ENCODE data around the gene DOCK9. TPM values are rescaled to one million over a fixed set of nuclear protein-coding genes. Genes with fewer than 3 reads are reported as not detected.

The DOCK9 gene
- total RNA-seq, 1 experiment from 2014 or later: 4.5 TPM

DNA sequence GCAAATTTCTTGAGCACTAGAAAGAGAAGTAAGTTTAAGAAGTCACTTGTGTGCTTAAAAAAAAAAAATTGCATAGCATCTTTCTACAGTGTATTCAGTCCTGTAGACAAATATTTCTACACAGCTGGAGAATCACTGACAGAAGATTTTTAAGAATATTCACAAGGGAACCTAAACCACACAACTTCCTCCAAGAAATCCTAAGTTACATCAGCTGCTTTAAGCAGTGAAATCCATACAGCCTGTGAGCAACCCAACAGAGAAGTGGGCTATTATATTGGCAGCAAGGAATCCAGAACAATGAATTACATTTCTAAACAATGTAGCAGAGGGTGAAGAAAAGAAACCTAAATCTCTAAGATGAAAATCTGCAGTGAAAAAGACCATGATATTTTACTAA, 1.5 kb downstream of the DOCK9 start:
- H3K36me3 ChIP-seq (ENCODE audit: insufficient read depth, low read length, poor library complexity, severe bottlenecking): no peaks in the 10 kb centered on the region
- no peak for DNase-seq (ENCODE audit: low spot score)
- intact Hi-C loops (cut with micrococcal nuclease; ENCODE audit: unreplicated experiment): no loop called here
- no peak overlapping the region for H3K4me3 ChIP-seq (ENCODE audit: low read depth, low read length, poor library complexity, severe bottlenecking)
- no peaks in the 10 kb centered on the region for H3K27me3 ChIP-seq (replicated peaks; ENCODE audit: insufficient read depth, low read depth, low read length, poor library complexity)
- H3K4me1 ChIP-seq (ENCODE audit: insufficient read depth, low read length, poor library complexity, severe bottlenecking): peaks cover 44% of the 10 kb centered on the region
- H3K27ac ChIP-seq (ENCODE audit: low read depth, low read length, poor library complexity, severe bottlenecking): no peak overlapping the region
- no peaks in the 10 kb centered on the region for H3K9me3 ChIP-seq (ENCODE audit: low read depth, low read length, poor library complexity, severe bottlenecking)
- BruUV-seq (replicated peaks): no TSS peak
- ChIA-PET CTCF (no interaction called here), POLR2A (ENCODE audit: low non-redundant PET) (no interaction called here)
- no peak for TF ChIP-seq EZH2 (IDR thresholded peaks at IDR 0.05; ENCODE audit: borderline replicate concordance, low read depth, low read length, poor library complexity, severe bottlenecking)
- TF ChIP-seq, protein P1, sequence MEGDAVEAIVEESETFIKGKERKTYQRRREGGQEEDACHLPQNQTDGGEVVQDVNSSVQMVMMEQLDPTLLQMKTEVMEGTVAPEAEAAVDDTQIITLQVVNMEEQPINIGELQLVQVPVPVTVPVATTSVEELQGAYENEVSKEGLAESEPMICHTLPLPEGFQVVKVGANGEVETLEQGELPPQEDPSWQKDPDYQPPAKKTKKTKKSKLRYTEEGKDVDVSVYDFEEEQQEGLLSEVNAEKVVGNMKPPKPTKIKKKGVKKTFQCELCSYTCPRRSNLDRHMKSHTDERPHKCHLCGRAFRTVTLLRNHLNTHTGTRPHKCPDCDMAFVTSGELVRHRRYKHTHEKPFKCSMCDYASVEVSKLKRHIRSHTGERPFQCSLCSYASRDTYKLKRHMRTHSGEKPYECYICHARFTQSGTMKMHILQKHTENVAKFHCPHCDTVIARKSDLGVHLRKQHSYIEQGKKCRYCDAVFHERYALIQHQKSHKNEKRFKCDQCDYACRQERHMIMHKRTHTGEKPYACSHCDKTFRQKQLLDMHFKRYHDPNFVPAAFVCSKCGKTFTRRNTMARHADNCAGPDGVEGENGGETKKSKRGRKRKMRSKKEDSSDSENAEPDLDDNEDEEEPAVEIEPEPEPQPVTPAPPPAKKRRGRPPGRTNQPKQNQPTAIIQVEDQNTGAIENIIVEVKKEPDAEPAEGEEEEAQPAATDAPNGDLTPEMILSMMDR (conservative IDR thresholded peaks at IDR 0.05; ENCODE audit: low read depth, low read length): no peak

DNA sequence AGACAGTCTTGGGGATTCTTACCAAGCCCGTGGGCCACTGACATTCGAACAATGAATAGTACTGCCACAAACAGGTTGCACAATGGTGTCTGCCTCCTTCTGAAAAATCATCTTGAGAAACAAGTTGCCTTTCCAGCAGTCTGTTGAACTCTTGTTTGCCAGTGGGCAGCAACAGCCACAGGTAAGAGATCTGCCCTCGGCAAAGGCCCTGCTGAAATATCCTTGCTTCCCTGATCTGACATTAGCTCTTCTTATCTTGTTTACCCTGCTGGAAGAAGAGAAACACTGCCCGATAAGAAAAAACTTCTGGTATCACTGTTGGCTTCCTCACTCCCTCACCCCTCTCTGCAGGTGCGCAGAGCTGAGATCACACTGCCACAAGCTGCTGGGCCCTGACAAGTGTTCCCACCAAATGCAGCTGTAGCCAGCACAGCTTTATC, 2.0 kb downstream of the DOCK9 start:
- BruUV-seq (replicated peaks): no TSS peak
- intact Hi-C loops (cut with micrococcal nuclease; ENCODE audit: unreplicated experiment): no loop called here
- Histone ChIP-seq H3K4me1 (ENCODE audit: insufficient read depth, low read length, poor library complexity, severe bottlenecking) (peaks cover 44% of the 10 kb centered on the region), H3K27ac (ENCODE audit: low read depth, low read length, poor library complexity, severe bottlenecking) (no peak overlapping the region), H3K4me3 (ENCODE audit: low read depth, low read length, poor library complexity, severe bottlenecking) (no peak overlapping the region), H3K27me3 (replicated peaks; ENCODE audit: insufficient read depth, low read depth, low read length, poor library complexity) (no peaks in the 10 kb centered on the region), H3K9me3 (ENCODE audit: low read depth, low read length, poor library complexity, severe bottlenecking) (no peaks in the 10 kb centered on the region), H3K36me3 (ENCODE audit: insufficient read depth, low read length, poor library complexity, severe bottlenecking) (no peaks in the 10 kb centered on the region)
- TF ChIP-seq, protein P1 (conservative IDR thresholded peaks at IDR 0.05; ENCODE audit: low read depth, low read length): no peak
- TF ChIP-seq EZH2 (IDR thresholded peaks at IDR 0.05; ENCODE audit: borderline replicate concordance, low read depth, low read length, poor library complexity, severe bottlenecking): no peak
- CTCF ChIA-PET: no interaction called here
- POLR2A ChIA-PET (ENCODE audit: low non-redundant PET): no interaction called here
- DNase-seq (ENCODE audit: low spot score): no peak

DNA sequence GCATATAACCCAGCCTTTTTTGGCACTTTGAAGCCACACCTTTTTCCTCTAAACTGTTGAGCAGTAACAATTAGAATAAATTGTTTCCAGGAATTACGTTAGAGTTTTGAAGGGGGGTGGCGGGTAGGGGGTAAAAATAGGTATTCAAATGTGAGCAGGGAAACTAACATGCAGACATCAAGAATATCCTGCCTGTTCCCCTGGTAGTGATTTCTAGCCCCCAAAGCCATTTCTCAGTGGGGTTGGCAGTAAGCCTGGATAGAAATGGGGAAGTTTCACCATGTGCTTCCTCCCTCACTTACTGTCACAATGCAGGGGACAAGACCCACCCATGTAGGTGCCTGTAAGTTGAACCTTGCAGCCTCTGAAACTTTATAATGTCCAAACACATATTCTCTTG, 3.8 kb downstream of the DOCK9 start:
- BruUV-seq (replicated peaks): no TSS peak
- Histone ChIP-seq H3K4me1 (ENCODE audit: insufficient read depth, low read length, poor library complexity, severe bottlenecking) (peaks cover 44% of the 10 kb centered on the region), H3K36me3 (ENCODE audit: insufficient read depth, low read length, poor library complexity, severe bottlenecking) (no peaks in the 10 kb centered on the region), H3K9me3 (ENCODE audit: low read depth, low read length, poor library complexity, severe bottlenecking) (no peaks in the 10 kb centered on the region), H3K27me3 (replicated peaks; ENCODE audit: insufficient read depth, low read depth, low read length, poor library complexity) (no peaks in the 10 kb centered on the region), H3K27ac (ENCODE audit: low read depth, low read length, poor library complexity, severe bottlenecking) (no peak overlapping the region), H3K4me3 (ENCODE audit: low read depth, low read length, poor library complexity, severe bottlenecking) (no peak overlapping the region)
- TF ChIP-seq, protein P1 (conservative IDR thresholded peaks at IDR 0.05; ENCODE audit: low read depth, low read length): no peak
- no peak for TF ChIP-seq EZH2 (IDR thresholded peaks at IDR 0.05; ENCODE audit: borderline replicate concordance, low read depth, low read length, poor library complexity, severe bottlenecking)
- POLR2A ChIA-PET (ENCODE audit: low non-redundant PET): no interaction called here
- CTCF ChIA-PET: no interaction called here
- no peak for DNase-seq (ENCODE audit: low spot score)
- intact Hi-C loops (cut with micrococcal nuclease; ENCODE audit: unreplicated experiment): no loop called here

Data from A673 (cell line).